ENCODE measurements around the gene GNA12.

DNA sequence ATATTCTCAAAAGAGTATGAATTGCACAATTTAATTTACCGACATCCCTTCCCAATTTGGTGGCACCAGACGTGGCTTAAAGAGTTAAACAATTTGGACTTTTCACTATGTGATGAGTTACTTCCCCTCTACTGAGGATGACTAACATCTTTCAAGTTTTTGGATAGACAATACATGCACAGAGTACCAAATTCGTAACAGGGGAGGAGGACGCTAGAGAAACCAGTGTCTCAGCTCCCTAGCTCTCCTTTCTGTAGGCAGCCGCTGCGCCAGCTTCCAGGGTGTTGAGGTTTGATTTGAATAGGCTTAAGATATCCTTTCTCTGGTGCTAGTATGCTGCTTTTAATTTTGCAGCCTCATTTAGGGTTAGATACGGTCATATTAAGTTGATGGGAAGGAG, 69.2 kb downstream of the GNA12 start:
- TF ChIP-seq EZH2 (IDR thresholded peaks at IDR 0.05) (no peak), POLR2AphosphoS5 (IDR thresholded peaks at IDR 0.05; ENCODE audit: borderline replicate concordance, low read depth, low read length) (no peak), FOXP2 (optimal IDR thresholded peaks at IDR 0.05; ENCODE audit: control extremely low read depth, extremely low read length, insufficient read depth) (no peak)

Data from SK-N-MC (cell line).